Stimulated activated naive B cell treated with anti-CD40 and anti-IgM and Interleukin-4, amounts not matched to agents 10 μg/mL and 1 μg/mL and 100 μg/mL, for 72 hours (primary cell): ENCODE results near the gene MTG2.
A peak's percentile ranks its signal among the peaks of the same experiment; 100 is the strongest.

ENCODE experiments used
- ATAC-seq, 2 donors: fragments of 150-1000 bp; cut with Tn5 transposase; replicated peaks; 2 replicates each; pipeline ENCODE4 v1.10.0; 2021; ENCODE audit warnings: moderate library complexity in 1 of 2
- DNase-seq: peaks from one replicate; pipeline ENCODE4 v3.0.0; 2021
- H3K27ac Mint-ChIP-seq: one replicate; pipeline ENCODE4 v1.8.0; 2022; ENCODE audit warnings: mild to moderate bottlenecking, mixed read lengths
- H3K27me3 Mint-ChIP-seq, 2 donors: one replicate each; pipeline ENCODE4 v1.8.0; 2022; ENCODE audit warnings: mixed read lengths in 2 of 2
- H3K36me3 Mint-ChIP-seq, 2 donors: one replicate each; pipeline ENCODE4 v1.8.0; 2022; ENCODE audit warnings: mixed read lengths in 2 of 2, mild to moderate bottlenecking in 1 of 2
- H3K4me1 Mint-ChIP-seq, 2 donors: one replicate each; pipeline ENCODE4 v1.8.0; 2022; ENCODE audit warnings: mixed read lengths in 2 of 2, mild to moderate bottlenecking in 1 of 2
- H3K4me3 Mint-ChIP-seq, 2 donors: one replicate each; pipeline ENCODE4 v1.8.0; 2022; ENCODE audit warnings: mild to moderate bottlenecking in 2 of 2, mixed read lengths in 2 of 2, moderate library complexity in 1 of 2
- H3K9me3 Mint-ChIP-seq, 2 donors: one replicate each; pipeline ENCODE4 v1.8.0; 2022; ENCODE audit warnings: mixed read lengths in 2 of 2, mild to moderate bottlenecking in 1 of 2

Gene MTG2

GRCh38 chr20:62174870-62175624 lies 7.8 kb upstream of the MTG2 start:
- Mint-ChIP-seq H3K4me3 (no peak overlapping the region), H3K36me3 (peaks cover 21 to 36% of the 10 kb centered on the region in 2 donors), H3K27ac (peak overlapping the region; percentile 77), H3K9me3 (no peaks in the 10 kb centered on the region), H3K4me1 (no peaks in the 10 kb centered on the region), H3K27me3 (no peaks in the 10 kb centered on the region)
- no peak for ATAC-seq
- no peak for DNase-seq

- no peaks in the 10 kb centered on the region for H3K27me3 Mint-ChIP-seq
- H3K36me3 Mint-ChIP-seq, result peaks cover 21 to 36% of the 10 kb centered on the region in 2 donors
- no peaks in the 10 kb centered on the region for H3K4me1 Mint-ChIP-seq
- peak overlapping the region; percentile 77 for H3K27ac Mint-ChIP-seq
- DNase-seq (no peak), ATAC-seq (no peak)
- no peaks in the 10 kb centered on the region for H3K9me3 Mint-ChIP-seq
- no peak overlapping the region for H3K4me3 Mint-ChIP-seq
Measured at GRCh38 chr20:62175711-62176110, 7.1 kb upstream of the MTG2 start.

GRCh38 chr20:62176866-62177265 lies 6.0 kb upstream of the MTG2 start:
- Mint-ChIP-seq H3K27ac (no peak overlapping the region), H3K36me3 (peaks cover 21 to 36% of the 10 kb centered on the region in 2 donors), H3K27me3 (no peaks in the 10 kb centered on the region), H3K4me1 (peaks cover 3% of the 10 kb centered on the region in 2 donors), H3K4me3 (no peak overlapping the region), H3K9me3 (no peaks in the 10 kb centered on the region)
- ATAC-seq (no peak), DNase-seq (no peak)

GRCh38 chr20:62177307-62177706 lies 5.5 kb upstream of the MTG2 start:
- H3K4me1 Mint-ChIP-seq, result peaks cover 4 to 7% of the 10 kb centered on the region in 2 donors
- ATAC-seq (no peak), DNase-seq (no peak)
- H3K9me3 Mint-ChIP-seq, result no peaks in the 10 kb centered on the region
- no peak overlapping the region for H3K27ac Mint-ChIP-seq
- H3K4me3 Mint-ChIP-seq, result no peak overlapping the region
- H3K27me3 Mint-ChIP-seq, result no peaks in the 10 kb centered on the region
- H3K36me3 Mint-ChIP-seq, result peaks cover 21 to 36% of the 10 kb centered on the region in 2 donors

GRCh38 chr20:62178316-62179161 lies 4.3 kb upstream of the MTG2 start:
- peaks cover 21 to 36% of the 10 kb centered on the region in 2 donors for H3K36me3 Mint-ChIP-seq
- no peak for DNase-seq
- no peak for ATAC-seq
- no peak overlapping the region for H3K27ac Mint-ChIP-seq
- H3K4me3 Mint-ChIP-seq, result no peak overlapping the region
- H3K4me1 Mint-ChIP-seq, result peaks cover 6 to 9% of the 10 kb centered on the region in 2 donors
- no peaks in the 10 kb centered on the region for H3K9me3 Mint-ChIP-seq
- no peaks in the 10 kb centered on the region for H3K27me3 Mint-ChIP-seq

- ATAC-seq, result no peak
- H3K4me3 Mint-ChIP-seq, result no peak overlapping the region
- no peak overlapping the region for H3K27ac Mint-ChIP-seq
- peaks cover 18 to 33% of the 10 kb centered on the region in 2 donors for H3K36me3 Mint-ChIP-seq
- no peaks in the 10 kb centered on the region for H3K27me3 Mint-ChIP-seq
- H3K9me3 Mint-ChIP-seq, result no peaks in the 10 kb centered on the region
- no peak for DNase-seq
- H3K4me1 Mint-ChIP-seq, result peaks cover 8 to 15% of the 10 kb centered on the region in 2 donors
Measured at GRCh38 chr20:62179162-62179504, 3.7 kb upstream of the MTG2 start.

GRCh38 chr20:62181808-62182207 lies 1.0 kb upstream of the MTG2 start:
- DNase-seq, result no peak
- no peaks in the 10 kb centered on the region for H3K27me3 Mint-ChIP-seq

GRCh38 chr20:62183426-62184142 lies 756 bp downstream of the MTG2 start:
- H3K4me1 Mint-ChIP-seq, result peaks cover 25 to 37% of the 10 kb centered on the region in 2 donors
- H3K27ac Mint-ChIP-seq, result peak overlapping the region; percentile 98
- no peaks in the 10 kb centered on the region for H3K9me3 Mint-ChIP-seq
- DNase-seq (no peak), ATAC-seq (no peak)
- H3K27me3 Mint-ChIP-seq, result no peaks in the 10 kb centered on the region
- H3K4me3 Mint-ChIP-seq, result peak overlapping the region; percentile 94 to 97
- H3K36me3 Mint-ChIP-seq, result peaks cover 11 to 22% of the 10 kb centered on the region in 2 donors

More at GRCh38 chr20:62181808-62182207, 1.0 kb upstream of the MTG2 start:
- H3K4me1 Mint-ChIP-seq, result peaks cover 17 to 26% of the 10 kb centered on the region in 2 donors
- peaks cover 12 to 24% of the 10 kb centered on the region in 2 donors for H3K36me3 Mint-ChIP-seq
- no peak for ATAC-seq
- H3K4me3 Mint-ChIP-seq, result peak overlapping the region; percentile 94 to 97
- H3K9me3 Mint-ChIP-seq, result no peaks in the 10 kb centered on the region
- H3K27ac Mint-ChIP-seq, result peak overlapping the region; percentile 98

GRCh38 chr20:62186096-62186426 lies 3.2 kb downstream of the MTG2 start:
- ATAC-seq (no peak), DNase-seq (no peak)
- Mint-ChIP-seq H3K4me1 (peaks cover 25 to 37% of the 10 kb centered on the region in 2 donors), H3K4me3 (no peak overlapping the region), H3K27me3 (no peaks in the 10 kb centered on the region), H3K9me3 (no peaks in the 10 kb centered on the region), H3K27ac (no peak overlapping the region), H3K36me3 (peaks cover 16 to 29% of the 10 kb centered on the region in 2 donors)

- Mint-ChIP-seq H3K27me3 (no peaks in the 10 kb centered on the region), H3K36me3 (peaks cover 18 to 33% of the 10 kb centered on the region in 2 donors), H3K4me3 (no peak overlapping the region), H3K27ac (no peak overlapping the region), H3K4me1 (peaks cover 21 to 30% of the 10 kb centered on the region in 2 donors), H3K9me3 (no peaks in the 10 kb centered on the region)
- DNase-seq (no peak), ATAC-seq (no peak)
Measured at GRCh38 chr20:62186887-62187866, 4.3 kb downstream of the MTG2 start.

- DNase-seq (no peak), ATAC-seq (no peak)
- H3K36me3 Mint-ChIP-seq, result peaks cover 22 to 40% of the 10 kb centered on the region in 2 donors
- H3K4me1 Mint-ChIP-seq, result peaks cover 12 to 13% of the 10 kb centered on the region in 2 donors
- no peak overlapping the region for H3K4me3 Mint-ChIP-seq
- H3K27ac Mint-ChIP-seq, result no peak overlapping the region
- H3K9me3 Mint-ChIP-seq, result no peaks in the 10 kb centered on the region
- no peaks in the 10 kb centered on the region for H3K27me3 Mint-ChIP-seq
Measured at GRCh38 chr20:62190639-62191411, 8.0 kb downstream of the MTG2 start.

- H3K4me1 Mint-ChIP-seq, result peaks cover 7 to 9% of the 10 kb centered on the region in 2 donors
- H3K27ac Mint-ChIP-seq, result no peak overlapping the region
- H3K4me3 Mint-ChIP-seq, result no peak overlapping the region
- peaks cover 20 to 36% of the 10 kb centered on the region in 2 donors for H3K36me3 Mint-ChIP-seq
- DNase-seq (no peak), ATAC-seq (no peak)
- no peaks in the 10 kb centered on the region for H3K27me3 Mint-ChIP-seq
- no peaks in the 10 kb centered on the region for H3K9me3 Mint-ChIP-seq
Measured at GRCh38 chr20:62191781-62192559, 9.1 kb downstream of the MTG2 start.
